K562 (cell line): ENCODE measurements around the gene CDCA7. TPM values are rescaled to one million over a fixed set of nuclear protein-coding genes. Genes with fewer than 3 reads are reported as not detected.

Experiments used
- ATAC-seq: fragments of 200-7000 bp; cut with Tn5 transposase; 3 replicates; pipeline ENCODE4 v1.9.1; 2020; ENCODE audit warnings: moderate library complexity
- BruUV-seq: library from RNA; stranded (reverse); fragments of 400-500 nt; replicated peaks from 2 replicates; lab custom pipeline; 2021; lab: Mats Ljungman, UMichigan
- CTCF ChIA-PET: fragments of 300-600 bp; formaldehyde crosslinking; extraction: SDS; loops from one replicate; lab custom pipeline; 2021; ENCODE audit warnings: low intra/inter-chr PET ratio; lab: Yijun Ruan, JAX
- POLR2A ChIA-PET: fragments of 300-600, 350-650 bp; sonication (Branson Sonifier 250); formaldehyde crosslinking; extraction: SDS; loops from one replicate; lab custom pipeline; 2021; ENCODE audit warnings: antibody characterized with exemption, inconsistent platforms; lab: Yijun Ruan, JAX
- DNase-seq, 4 experiments: peaks; one replicate each; pipeline versions ENCODE4 v3.0.0 to v3.0.0-alpha.2; 2011 to 2018; ENCODE audit warnings: low spot score in 3 of 4, mixed read lengths in 3 of 4; ENCODE audit errors: extremely low read depth in 1 of 4
- FAIRE-seq: peaks from 2 replicates; lab custom pipeline; 2011; peaks lifted over from hg19 to GRCh38; lab: Jason Lieb, UNC
- H2AFZ ChIP-seq: 2 replicates; pipeline ENCODE4 v1.6.0; 2011; ENCODE audit warnings: low read depth, low read length, control low read depth, inconsistent platforms
- H3K27ac ChIP-seq: fragments of 200-600 bp; 3 replicates; pipeline ENCODE4 v1.8.0; 2011; ENCODE audit warnings: low read depth, mild to moderate bottlenecking, control low read depth, inconsistent platforms, low read length, moderate library complexity, mixed read lengths; ENCODE audit errors: extremely low read depth
- H3K27me3 ChIP-seq, 2 experiments: fragments of 300-600 bp in 1 of 2; 2 replicates in 1 of 2; 3 replicates in 1 of 2; pipeline versions ENCODE4 v1.6.0 to v1.8.0; 2011; ENCODE audit warnings: inconsistent platforms in 2 of 2, low read length in 2 of 2, mild to moderate bottlenecking in 1 of 2, mixed read lengths in 1 of 2, moderate library complexity in 1 of 2; ENCODE audit not compliant: control insufficient read depth in 2 of 2, insufficient read depth in 2 of 2
- H3K36me3 ChIP-seq: fragments of 300-600 bp; 3 replicates; pipeline ENCODE4 v1.8.0; 2011; ENCODE audit warnings: mild to moderate bottlenecking, low read length, inconsistent platforms; ENCODE audit not compliant: control insufficient read depth, insufficient read depth
- H3K4me1 ChIP-seq, 2 experiments: fragments of 200-600 bp in 1 of 2; replicated peaks in 1 of 2; 2 replicates in 1 of 2; 3 replicates in 1 of 2; pipeline versions ENCODE4 v1.5.1 to v1.8.0; 2011; ENCODE audit warnings: inconsistent platforms in 2 of 2, low read length in 2 of 2, mild to moderate bottlenecking in 1 of 2, mixed read lengths in 1 of 2, moderate library complexity in 1 of 2; ENCODE audit not compliant: control insufficient read depth in 2 of 2, insufficient read depth in 2 of 2
- H3K4me2 ChIP-seq: 2 replicates; pipeline ENCODE4 v1.6.1; 2011; ENCODE audit warnings: low read length, control low read depth, inconsistent platforms, mixed read lengths; ENCODE audit not compliant: insufficient read depth
- H3K4me3 ChIP-seq: fragments of 200-600 bp; sonication (generic), shearing (Covaris generic); 2 replicates; pipeline ENCODE4 v1.5.1; 2016; ENCODE audit warnings: control low read depth, inconsistent platforms
- H3K79me2 ChIP-seq: fragments of 200-600 bp; 3 replicates; pipeline ENCODE4 v1.8.0; 2011; ENCODE audit warnings: low read length, inconsistent platforms; ENCODE audit not compliant: control insufficient read depth, insufficient read depth
- H3K9ac ChIP-seq, 2 experiments: 2 replicates each; pipeline versions ENCODE4 v1.6.0 to v1.6.1; 2011; ENCODE audit warnings: low read depth in 2 of 2, low read length in 2 of 2, control low read depth in 1 of 2, inconsistent platforms in 1 of 2, mild to moderate bottlenecking in 1 of 2, mixed read lengths in 1 of 2; ENCODE audit not compliant: insufficient read depth in 1 of 2
- H3K9me1 ChIP-seq: one replicate; pipeline ENCODE4 v1.6.0; 2011; ENCODE audit warnings: inconsistent platforms, mild to moderate bottlenecking, low read length, moderate library complexity; ENCODE audit not compliant: control insufficient read depth, insufficient read depth
- H3K9me3 ChIP-seq: replicated peaks from 2 replicates; pipeline ENCODE4 v1.5.1; 2011; ENCODE audit warnings: low read depth, low read length, inconsistent platforms; ENCODE audit not compliant: control insufficient read depth, insufficient read depth
- H4K20me1 ChIP-seq: replicated peaks from 2 replicates; pipeline ENCODE4 v1.6.1; 2011; ENCODE audit warnings: low read length, inconsistent platforms, mixed read lengths; ENCODE audit not compliant: control insufficient read depth, insufficient read depth
- CHD1 ChIP-seq: fragments of 200-600 bp; sonication (generic); IDR thresholded peaks from one replicate; pipeline ENCODE4 v1.6.1; 2012; ENCODE audit warnings: mild to moderate bottlenecking, moderate library complexity, low read length, inconsistent platforms
- CTBP1 ChIP-seq: fragments of 450-650 bp; IDR thresholded peaks from 2 replicates; pipeline ENCODE4 v1.6.1; 2016; ENCODE audit warnings: borderline replicate concordance
- ID3 ChIP-seq, 2 experiments: fragments of 250-450 bp in 1 of 2; fragments of 450-650 bp in 1 of 2; sonication (Bioruptor Pico) in 1 of 2; IDR thresholded peaks; 2 replicates each; pipeline versions ENCODE4 v1.6.1 to v1.8.0; 2016 to 2021; ENCODE audit warnings: mild to moderate bottlenecking in 2 of 2, moderate library complexity in 2 of 2, missing compliant biosample characterization in 1 of 2, missing genetic modification characterization in 1 of 2
- KLF1 ChIP-seq: fragments of 450-650 bp; IDR thresholded peaks from 2 replicates; pipeline ENCODE4 v1.6.1; 2016; ENCODE audit warnings: missing genetic modification characterization, missing compliant biosample characterization
- MCM2 ChIP-seq: fragments of 450-650 bp; IDR thresholded peaks from 2 replicates; pipeline ENCODE4 v1.6.1; 2017; ENCODE audit warnings: low read depth, mild to moderate bottlenecking
- USF2 ChIP-seq: sonication (generic); formaldehyde crosslinking; IDR thresholded peaks from 2 replicates; pipeline ENCODE4 v1.5.0; 2020; ENCODE audit warnings: missing genetic modification reagents
- ZNF23 ChIP-seq: fragments of 250-450 bp; sonication (Bioruptor Pico); IDR thresholded peaks from 2 replicates; pipeline ENCODE4 v1.4.0; 2020; ENCODE audit warnings: mild to moderate bottlenecking
- ZNF282 ChIP-seq: sonication (generic); formaldehyde crosslinking; IDR thresholded peaks from 2 replicates; pipeline ENCODE4 v1.8.1; 2023; ENCODE audit warnings: missing genetic modification reagents
- ZNF318 ChIP-seq, 2 experiments: fragments of 450-650 bp; IDR thresholded peaks; 2 replicates each; pipeline ENCODE4 v1.6.1; 2016; ENCODE audit warnings: mild to moderate bottlenecking in 2 of 2, borderline replicate concordance in 1 of 2, low read depth in 1 of 2, moderate library complexity in 1 of 2
- ZNF668 ChIP-seq: fragments of 250-450 bp; sonication (Bioruptor Pico); IDR thresholded peaks from 2 replicates; pipeline ENCODE4 v1.8.0; 2022; ENCODE audit warnings: mild to moderate bottlenecking, inconsistent platforms
- WGBS: fragments of 100-300 bp; shearing (Covaris generic); methylation state at CpG from one replicate; pipeline ENCODE4 v1.1.6; 2016; ENCODE audit warnings: low coverage, mixed read lengths; ENCODE audit not compliant: insufficient coverage; ENCODE audit errors: missing lambda C conversion rate; 5-methylcytosine and 5-hydroxymethylcytosine counted together
- in situ Hi-C: fragments of 300-500 bp; cut with MboI; formaldehyde crosslinking; loops from 4 replicates; pipeline ENCODE4 v1.15.0; 2018; ENCODE audit warnings: inconsistent platforms, mixed read lengths
- intact Hi-C: fragments of 100-400 bp; cut with micrococcal nuclease; formaldehyde crosslinking; loops from 2 replicates; pipeline ENCODE4 v1.14.2; 2022
- polyA plus RNA-seq, 8 experiments: library from polyadenylated mRNA; depleted of rRNA in 4 of 8; stranded (reverse) in 5 of 8; unstranded in 3 of 8; fragments of >200 nt; fragmentation: Nextera tagmentation in 2 of 8; fragmentation: Illumina TruSeq in 1 of 8; extraction: Ambion mirVana in 2 of 8; extraction: Trizol in 1 of 8; gene quantifications; 2 replicates each; pipeline versions ENCODE4 v1.2.1 to v1.2.3, GENCODE V29; 2011 to 2014; ENCODE audit warnings: inconsistent platforms in 1 of 8, missing spikeins in 1 of 8
- total RNA-seq, 7 experiments: library from RNA; depleted of rRNA in 6 of 7; stranded (reverse); fragments of >200 nt in 6 of 7; fragmentation: Illumina TruSeq in 2 of 7; extraction: Trizol in 2 of 7; gene quantifications; 2 replicates each; pipeline versions ENCODE4 v1.2.1 to v1.2.3, GENCODE V29; 2011 to 2021; ENCODE audit warnings: low replicate concordance in 1 of 7

The CDCA7 gene
- total and polyA plus RNA-seq, 9 of the 15 experiments (the other 6 are each of a cell fraction or from before 2014, with no cell fraction given) = 28.5 to 122 (median 51.0) TPM

GRCh38 chr2:173399229-173399628 lies 44.6 kb downstream of the CDCA7 start:
- FAIRE-seq = no peak
- BruUV-seq = no TSS peak
- TF ChIP-seq CTBP1 = no peak
- no peak for TF ChIP-seq ID3 (CRISPR knock-in tag; IDR thresholded peaks at IDR 0.05)
- no peak for TF ChIP-seq ID3 (tag; IDR thresholded peaks at IDR 0.05)
- TF ChIP-seq ZNF318 (IDR thresholded peaks at IDR 0.05; ENCODE audit: borderline replicate concordance in 1 of 2, low read depth in 1 of 2) = no peak
- TF ChIP-seq ZNF23 (CRISPR knock-in tag) = no peak
- TF ChIP-seq KLF1 (tag) = no peak
- TF ChIP-seq CHD1 = no peak
- TF ChIP-seq USF2 = no peak
- no peak for TF ChIP-seq ZNF668 (CRISPR knock-in tag)
- TF ChIP-seq ZNF282 (CRISPR knock-in tag) = no peak
- no peak for TF ChIP-seq MCM2

More at GRCh38 chr2:173399229-173399628, 44.6 kb downstream of the CDCA7 start:
- in situ Hi-C loops (no loop called here), intact Hi-C loops (no loop called here)
- no peak overlapping the region for H3K4me2 ChIP-seq
- no peaks in the 10 kb centered on the region for H3K79me2 ChIP-seq
- no peak overlapping the region for H2AFZ ChIP-seq
- no peak overlapping the region for H3K4me3 ChIP-seq
- no peak overlapping the region for H3K27ac ChIP-seq
- H3K27me3 ChIP-seq = peaks cover 45 to 47% of the 10 kb centered on the region in 2 experiments
- ChIA-PET CTCF (interaction anchor here (0.7 kb wide), 1 partner anchor 480 kb away, joined by 3 read pairs; no protein-coding TSS in a partner anchor), POLR2A (interaction anchor here (1.2 kb wide), 1 partner anchor 62 kb away, joined by 5 read pairs; no protein-coding TSS in a partner anchor)
- H3K9me1 ChIP-seq = no peaks in the 10 kb centered on the region
- DNase-seq (no peak), ATAC-seq (no peak)
- no peaks in the 10 kb centered on the region for H3K9me3 ChIP-seq
- H3K36me3 ChIP-seq = no peaks in the 10 kb centered on the region
- H3K9ac ChIP-seq = no peak overlapping the region
- 3% methylated on average over 4 of the region's 4 CpGs for WGBS
- H4K20me1 ChIP-seq = no peaks in the 10 kb centered on the region
- 0 out of 5 replicates have a peak, but pooled peaks cover 0 to 2% of the 10 kb centered on the region in 2 experiments for H3K4me1 ChIP-seq
